Stimulated activated CD4-positive, alpha-beta T cell treated with anti-CD3 and anti-CD28 coated beads, Interleukin-4, amount 100 ng/mL, for 1 hour (primary cell): ENCODE data around the gene NFASC.

Experiments used
- DNase-seq: peaks from one replicate; pipeline ENCODE4 v3.0.0-alpha.2; 2020

NFASC gene

GRCh38 chr1:204930155-204930523 is 59.5 kb downstream of the NFASC start:
- DNase-seq, result no peak

- no peak for DNase-seq
These were observed 60.7 kb downstream of the NFASC start for GRCh38 chr1:204931313-204931712.

GRCh38 chr1:204931768-204932572 is 61.3 kb downstream of the NFASC start:
- no peak for DNase-seq

DNA sequence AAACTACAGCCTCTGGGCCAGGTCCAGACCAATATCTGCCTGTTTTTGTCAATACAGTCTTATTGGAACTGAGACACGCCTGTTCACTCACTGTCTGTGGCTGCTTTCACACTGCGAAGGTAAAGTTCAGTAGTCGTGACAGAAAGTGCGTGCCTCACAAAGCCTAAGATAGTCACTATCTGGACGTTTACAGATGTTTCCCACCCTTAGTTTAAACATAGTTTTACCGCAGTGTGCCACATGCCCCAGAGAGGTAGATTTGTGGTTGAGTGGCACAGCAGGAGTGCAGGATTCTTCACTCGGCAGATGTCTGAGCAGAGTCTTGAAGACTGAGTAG is 61.9 kb downstream of the NFASC start:
- no peak for DNase-seq

- DNase-seq, result no peak
These were observed 64.5 kb downstream of the NFASC start for GRCh38 chr1:204935155-204935554.

DNA sequence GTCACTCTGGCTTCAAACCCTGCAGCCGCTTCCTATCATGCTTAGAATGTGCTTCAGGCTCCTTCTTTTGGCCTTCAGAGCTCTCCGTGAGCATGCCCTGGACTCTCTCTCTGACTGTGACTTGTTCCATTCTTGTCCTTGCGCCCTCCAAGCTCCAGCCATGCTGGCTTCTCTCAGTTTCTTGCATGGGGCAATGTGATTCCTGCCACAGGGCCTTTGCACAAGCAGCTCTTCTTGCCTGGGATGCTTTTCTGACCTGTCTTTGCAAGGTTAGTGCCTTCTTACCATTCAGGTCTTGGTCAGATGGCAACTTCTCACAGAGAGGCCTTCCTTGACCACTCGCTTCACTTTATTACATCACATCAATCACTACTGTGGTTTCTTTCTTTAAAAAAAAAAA is 66.1 kb downstream of the NFASC start:
- no peak for DNase-seq

- no peak for DNase-seq
These were observed 67.2 kb downstream of the NFASC start for GRCh38 chr1:204937901-204938300.

- DNase-seq, result no peak
These were observed 69.9 kb downstream of the NFASC start for GRCh38 chr1:204940591-204940990.

DNA sequence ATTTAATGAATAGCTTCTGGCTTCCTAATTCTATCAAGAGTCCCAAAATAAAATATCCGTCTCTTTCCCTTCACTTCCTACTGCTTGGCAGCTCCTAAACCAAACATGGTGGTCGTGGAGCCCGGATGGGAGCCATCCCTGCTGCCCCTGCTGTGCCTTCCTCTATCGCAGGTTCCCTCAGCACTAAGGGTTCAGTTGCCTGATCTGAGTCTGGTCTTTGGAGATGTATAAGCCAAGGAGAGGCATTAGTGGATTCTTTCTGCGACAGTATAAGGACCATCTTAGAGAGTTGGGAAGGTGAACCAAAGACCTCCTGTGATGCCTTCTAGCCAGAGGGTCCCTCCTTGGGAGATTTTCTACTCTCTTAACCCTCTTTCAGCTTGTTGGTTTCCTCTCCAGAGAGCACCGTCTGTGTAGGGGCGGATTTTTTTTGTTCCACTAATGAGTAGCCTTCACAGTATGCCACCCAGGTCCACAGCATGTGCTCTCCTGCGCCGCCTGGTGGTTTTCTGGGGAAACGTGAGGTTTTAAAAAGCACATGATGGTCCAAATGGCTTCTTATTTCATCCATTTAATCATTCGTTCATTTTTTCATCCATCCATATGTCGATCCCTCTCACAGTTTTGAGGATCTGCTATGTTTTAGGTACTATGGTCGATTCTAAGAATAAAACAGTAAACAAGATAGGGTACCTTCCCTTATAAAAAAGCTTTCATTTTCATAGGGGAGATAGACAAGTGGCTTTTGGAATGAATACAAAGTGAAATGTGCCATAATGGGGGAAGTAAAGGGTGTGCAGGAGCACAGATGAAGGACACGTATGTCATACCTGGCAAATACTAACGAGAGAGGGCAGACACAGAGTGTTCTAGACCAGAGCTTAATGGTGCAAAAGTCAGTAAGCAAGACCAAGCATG is 71.0 kb downstream of the NFASC start:
- DNase-seq, result peak; percentile 45

DNA sequence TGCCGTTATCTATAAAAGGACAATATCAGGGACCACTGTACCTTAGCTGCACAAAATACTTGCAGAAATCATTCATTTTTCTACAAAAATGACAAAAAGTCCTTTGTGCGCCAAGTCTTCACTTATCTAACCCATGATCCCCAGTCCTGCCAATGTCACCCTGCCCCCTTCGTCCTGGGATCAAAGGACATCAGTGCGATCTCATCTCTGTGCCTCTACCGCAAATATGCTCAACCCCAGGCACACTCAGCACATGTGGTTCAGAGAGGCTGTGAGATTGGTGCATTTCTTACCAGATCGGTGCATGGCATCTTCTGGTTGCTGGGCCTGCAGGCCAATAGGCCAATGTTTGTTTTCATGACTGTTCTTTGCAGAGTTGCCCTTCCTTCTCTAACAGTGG is 72.8 kb downstream of the NFASC start:
- no peak for DNase-seq

DNA sequence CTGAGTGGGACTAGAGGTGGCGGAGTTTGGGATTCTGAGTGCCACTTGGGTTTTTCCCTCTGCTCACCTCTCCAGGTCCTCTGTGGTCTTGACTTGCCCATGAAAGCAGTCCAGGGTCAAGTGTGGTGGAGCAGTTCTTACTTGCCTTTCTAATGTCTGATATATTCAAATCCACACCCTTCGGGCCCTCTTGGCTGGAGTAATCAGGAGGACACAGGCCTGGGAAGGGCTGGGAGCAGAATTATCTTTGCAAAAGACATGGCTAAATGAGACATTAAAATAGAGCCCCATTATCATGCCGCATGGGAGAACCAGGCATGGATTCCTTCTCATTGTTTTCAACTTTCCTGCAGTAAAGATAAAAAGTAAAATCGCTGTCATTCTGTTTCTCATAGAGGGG is 74.0 kb downstream of the NFASC start:
- DNase-seq, result no peak

DNA sequence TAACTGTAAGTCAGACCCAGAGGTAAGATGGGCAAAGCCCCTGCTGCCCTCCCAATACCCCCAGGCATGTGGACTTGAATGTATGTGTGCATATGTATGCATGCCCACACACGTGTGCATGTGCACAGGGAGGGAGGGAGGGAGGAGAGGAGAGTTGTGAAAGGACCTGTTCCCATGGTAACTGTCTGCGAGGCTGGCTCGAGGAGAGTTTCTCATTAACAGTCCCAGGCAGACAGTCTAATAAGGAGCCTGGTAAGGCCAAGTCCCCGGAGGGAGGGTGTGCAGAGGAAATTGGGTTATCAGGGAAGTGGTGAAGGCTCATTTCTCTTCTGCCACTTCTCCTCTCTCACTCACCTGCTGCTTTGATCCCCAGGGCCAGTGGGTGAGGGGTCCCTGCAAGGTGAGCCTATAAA is 74.9 kb downstream of the NFASC start:
- no peak for DNase-seq

- DNase-seq, result no peak
These were observed 76.0 kb downstream of the NFASC start for GRCh38 chr1:204946640-204947039.

GRCh38 chr1:204947338-204947737 is 76.7 kb downstream of the NFASC start:
- no peak for DNase-seq

GRCh38 chr1:204947747-204948146 is 77.1 kb downstream of the NFASC start:
- no peak for DNase-seq

- DNase-seq, result no peak
These were observed 79.8 kb downstream of the NFASC start for GRCh38 chr1:204950353-204951001.

GRCh38 chr1:204958317-204959307 is 88.0 kb downstream of the NFASC start:
- no peak for DNase-seq

DNA sequence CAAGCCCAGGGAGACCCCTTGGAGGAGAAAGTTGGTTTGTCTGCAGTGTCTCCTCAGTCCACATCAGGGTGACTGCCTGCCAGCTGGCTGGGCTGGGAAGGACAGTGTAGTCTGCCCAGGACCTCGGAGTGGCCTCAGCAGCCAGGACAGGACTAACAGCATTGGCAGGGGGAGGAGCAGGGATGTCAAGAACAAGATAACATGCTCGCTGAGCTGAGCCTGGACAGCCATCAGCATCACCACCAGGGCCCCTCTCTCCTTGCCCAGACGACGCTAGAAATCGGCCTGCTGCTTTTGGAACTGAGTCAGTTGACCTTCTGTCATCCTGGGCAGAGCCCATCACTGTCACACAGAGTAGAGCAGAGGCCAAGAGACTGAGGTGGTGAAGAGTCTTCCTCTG is 88.7 kb downstream of the NFASC start:
- no peak for DNase-seq

- DNase-seq, result no peak
These were observed 89.2 kb downstream of the NFASC start for GRCh38 chr1:204959836-204960235.

DNA sequence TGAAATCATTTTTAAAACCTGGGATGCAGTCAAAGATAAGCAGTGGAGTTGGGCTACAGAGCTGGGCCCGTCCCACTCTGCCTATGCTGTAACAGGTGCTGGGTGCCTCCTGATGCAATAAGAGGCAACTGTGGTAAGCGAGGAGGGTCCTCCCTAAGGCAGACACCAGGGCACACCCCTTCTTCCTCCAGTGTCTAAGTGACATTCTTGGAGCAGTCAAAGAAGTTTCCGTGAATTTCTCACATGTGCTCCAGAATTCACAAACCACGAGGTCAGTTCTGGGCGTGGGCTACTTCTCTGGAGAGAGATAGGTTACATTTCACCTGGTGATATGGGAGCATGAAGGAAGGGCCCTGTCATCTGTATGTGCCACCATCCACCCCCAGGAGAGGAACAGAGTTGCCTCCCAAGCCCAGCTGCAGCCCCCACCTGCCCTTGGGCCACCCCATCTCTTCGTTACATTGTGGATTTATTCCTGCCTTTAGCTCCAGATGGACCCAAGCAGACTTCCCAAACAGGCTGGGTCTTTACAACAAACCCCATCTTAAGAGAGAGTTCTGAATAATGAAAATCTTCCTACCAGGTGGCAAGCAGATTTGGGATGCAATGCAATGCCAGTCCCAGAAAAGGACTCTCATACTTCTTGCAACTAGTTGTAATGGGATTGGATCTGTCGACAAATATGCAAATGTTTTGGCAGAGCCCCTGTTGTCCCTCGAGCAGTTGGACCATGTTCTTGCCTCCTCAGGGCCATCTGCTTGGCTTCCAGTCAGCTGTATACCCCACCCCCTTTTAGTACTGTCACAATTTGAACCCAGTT is 89.9 kb downstream of the NFASC start:
- no peak for DNase-seq

- no peak for DNase-seq
These were observed 91.2 kb downstream of the NFASC start for GRCh38 chr1:204961765-204962419.
